ENCODE measurements around the gene ASPN.
A peak's percentile ranks its signal among the peaks of the same experiment; 100 is the strongest.
"Not testable (repeated sequence)": the region's sequence is repeated elsewhere in the genome, so short reads cannot be mapped to it uniquely, and the experiment has no call there.

ASPN gene

DNA sequence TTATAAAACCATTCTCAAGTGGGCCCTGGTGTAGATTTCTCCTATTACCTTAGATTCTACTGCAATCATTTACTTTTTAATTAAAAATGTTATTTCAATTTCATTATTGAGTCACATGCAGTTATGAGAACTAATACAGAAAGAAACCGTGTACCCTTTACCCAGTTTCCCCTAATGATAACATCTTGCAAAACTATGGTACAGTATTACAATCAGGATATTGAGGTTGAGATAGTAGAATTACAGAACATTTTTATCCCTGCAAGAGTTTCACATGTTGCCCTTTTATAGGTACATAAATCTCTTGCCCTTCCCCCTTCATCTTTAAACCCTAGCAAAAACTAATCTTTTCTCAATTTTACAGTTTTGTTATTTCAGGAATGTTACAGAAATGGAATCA is 47.0 kb downstream of the ASPN start:
- H3K9me3 ChIP-seq: no peaks in the 10 kb centered on the region
- in situ Hi-C loops (cut with MboI; ENCODE audit: low sequenced_read_pairs): no loop called here
- H3K27me3 ChIP-seq (ENCODE audit: low read depth): no peaks in the 10 kb centered on the region
- H3K4me1 ChIP-seq: no peaks in the 10 kb centered on the region
- no peak overlapping the region for H3K4me3 ChIP-seq
- H3K36me3 ChIP-seq (replicated peaks): no peaks in the 10 kb centered on the region
- no peak for DNase-seq (ENCODE audit: low spot score in 2 of 2)

DNA sequence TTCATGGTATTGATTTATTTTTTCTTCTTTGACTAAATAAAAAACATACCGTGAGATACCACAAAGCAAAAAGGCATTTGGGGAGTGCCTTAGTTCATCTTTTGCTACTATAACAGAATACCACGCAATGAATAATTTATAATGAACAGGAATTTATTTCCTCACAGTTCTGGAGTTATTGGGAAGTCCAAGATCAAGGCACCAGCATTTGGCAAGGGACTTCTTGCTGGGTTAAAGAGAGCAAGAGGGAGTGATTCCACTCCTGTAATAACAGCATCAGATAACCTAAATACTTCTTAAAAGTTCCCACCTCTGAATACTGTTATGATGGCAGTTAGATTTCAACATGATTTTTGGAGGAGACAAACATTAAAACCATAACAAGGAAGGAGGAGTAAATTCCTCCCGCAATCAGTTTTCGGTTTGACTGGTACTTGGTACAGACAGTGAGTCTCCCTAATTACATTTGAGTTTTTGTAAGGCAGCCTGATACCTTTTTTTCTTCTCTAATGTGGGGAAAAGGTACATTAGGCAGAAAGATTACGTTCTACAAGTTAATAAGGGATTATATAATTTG is 49.2 kb downstream of the ASPN start:
- H3K4me1 ChIP-seq: no peaks in the 10 kb centered on the region
- no peaks in the 10 kb centered on the region for H3K36me3 ChIP-seq (replicated peaks)
- no peak overlapping the region for H3K4me3 ChIP-seq
- H3K9me3 ChIP-seq: no peaks in the 10 kb centered on the region
- in situ Hi-C loops (cut with MboI; ENCODE audit: low sequenced_read_pairs): no loop called here
- no peaks in the 10 kb centered on the region for H3K27me3 ChIP-seq (ENCODE audit: low read depth)
- no peak for DNase-seq (ENCODE audit: low spot score in 2 of 2)

DNA sequence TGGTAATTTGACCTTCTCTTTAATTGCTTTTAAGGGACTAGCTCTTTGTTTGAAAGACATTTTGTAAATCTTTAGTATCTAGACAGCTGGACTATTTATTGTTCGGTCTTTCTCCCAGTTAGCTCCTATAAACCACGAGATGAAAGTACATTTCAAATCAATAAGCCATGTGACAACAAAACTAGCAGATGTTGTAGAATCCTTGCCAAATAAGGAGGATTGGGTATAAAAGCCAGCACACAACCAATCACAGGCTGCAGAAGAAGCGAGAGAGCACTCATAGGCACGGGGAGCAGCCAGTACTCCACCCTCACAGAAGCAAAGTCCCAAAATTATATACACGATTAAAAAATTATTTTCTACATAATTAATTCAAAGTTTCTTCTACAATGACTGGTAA is 50.0 kb downstream of the ASPN start:
- no peaks in the 10 kb centered on the region for H3K36me3 ChIP-seq (replicated peaks)
- H3K27me3 ChIP-seq (ENCODE audit: low read depth): no peaks in the 10 kb centered on the region
- no peak for DNase-seq (ENCODE audit: low spot score in 2 of 2)
- H3K4me1 ChIP-seq: no peaks in the 10 kb centered on the region
- H3K4me3 ChIP-seq: no peak overlapping the region
- in situ Hi-C loops (cut with MboI; ENCODE audit: low sequenced_read_pairs): no loop called here
- no peaks in the 10 kb centered on the region for H3K9me3 ChIP-seq

- no peak overlapping the region for H3K4me3 ChIP-seq
- no peaks in the 10 kb centered on the region for H3K36me3 ChIP-seq (replicated peaks)
- H3K9me3 ChIP-seq: no peaks in the 10 kb centered on the region
- H3K4me1 ChIP-seq: peaks cover 9% of the 10 kb centered on the region
- H3K27me3 ChIP-seq (ENCODE audit: low read depth): no peaks in the 10 kb centered on the region
- in situ Hi-C loops (cut with MboI; ENCODE audit: low sequenced_read_pairs): no loop called here
- DNase-seq (ENCODE audit: low spot score in 2 of 2): no peak
Observed at GRCh38 chr9:92429836-92430235, 52.5 kb downstream of the ASPN start.

GRCh38 chr9:92426501-92427145 is 55.7 kb downstream of the ASPN start:
- H3K27me3 ChIP-seq (ENCODE audit: low read depth): no peaks in the 10 kb centered on the region
- H3K4me1 ChIP-seq: peaks cover 11% of the 10 kb centered on the region
- in situ Hi-C loops (cut with MboI; ENCODE audit: low sequenced_read_pairs): no loop called here
- DNase-seq (ENCODE audit: low spot score in 2 of 2): no peak
- no peak overlapping the region for H3K4me3 ChIP-seq
- no peaks in the 10 kb centered on the region for H3K9me3 ChIP-seq
- H3K36me3 ChIP-seq (replicated peaks): no peaks in the 10 kb centered on the region

DNA sequence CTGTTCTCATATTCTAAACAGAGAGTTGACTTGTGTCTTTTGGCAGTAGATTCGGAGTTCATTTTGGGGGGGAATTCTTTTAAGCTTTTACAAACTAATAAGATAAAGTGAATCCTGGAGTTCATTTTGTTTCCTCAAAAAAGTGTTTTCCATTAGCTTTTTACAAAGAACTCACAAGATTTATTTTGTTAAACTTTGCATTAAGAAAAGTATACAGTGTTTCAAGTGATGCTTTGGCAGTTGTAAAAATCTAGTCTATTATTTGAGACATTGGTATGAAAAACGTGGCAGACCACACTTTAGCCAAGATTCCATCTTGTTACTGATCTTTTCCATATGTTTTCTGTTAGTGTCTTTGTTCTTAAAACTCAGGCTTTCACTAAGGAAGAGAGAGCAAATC is 56.8 kb downstream of the ASPN start:
- DNase-seq (ENCODE audit: low spot score in 2 of 2): no peak
- Histone ChIP-seq H3K27me3 (ENCODE audit: low read depth) (no peaks in the 10 kb centered on the region), H3K4me1 (peaks cover 11% of the 10 kb centered on the region), H3K36me3 (replicated peaks) (no peaks in the 10 kb centered on the region), H3K9me3 (no peaks in the 10 kb centered on the region), H3K4me3 (no peak overlapping the region)
- in situ Hi-C loops (cut with MboI; ENCODE audit: low sequenced_read_pairs): no loop called here

- no peak within 1 kb of the TSS for H3K4me3 ChIP-seq
- in situ Hi-C loops (cut with MboI; ENCODE audit: low sequenced_read_pairs): no loop called here
- DNase-seq (ENCODE audit: low spot score in 2 of 2): no peak
- H3K27me3 ChIP-seq (ENCODE audit: low read depth): no peaks in the 10 kb centered on the region
- H3K36me3 ChIP-seq (replicated peaks): no peaks in the 10 kb centered on the region
- peaks cover 11% of the 10 kb centered on the region for H3K4me1 ChIP-seq
- H3K9me3 ChIP-seq: no peaks in the 10 kb centered on the region
Observed at GRCh38 chr9:92424340-92424739, 58.0 kb downstream of the ASPN start, which contains the start of gene OMD. TSS of gene OMD (minus strand) at chr9:92424471. CDS start at chr9:92417558, 6,913 bp downstream.

GRCh38 chr9:92423612-92424011 is 58.7 kb downstream of the ASPN start:
- peaks cover 11% of the 10 kb centered on the region for H3K4me1 ChIP-seq
- no peaks in the 10 kb centered on the region for H3K36me3 ChIP-seq (replicated peaks)
- no peak overlapping the region for H3K4me3 ChIP-seq
- H3K9me3 ChIP-seq: no peaks in the 10 kb centered on the region
- no peaks in the 10 kb centered on the region for H3K27me3 ChIP-seq (ENCODE audit: low read depth)
- in situ Hi-C loops (cut with MboI; ENCODE audit: low sequenced_read_pairs): no loop called here
- peak in 1 of 2 experiments; percentile 31 for DNase-seq (ENCODE audit: low spot score in 2 of 2)

GRCh38 chr9:92422611-92423338 is 59.5 kb downstream of the ASPN start:
- no peak overlapping the region for H3K4me3 ChIP-seq
- H3K9me3 ChIP-seq: no peaks in the 10 kb centered on the region
- peaks cover 11% of the 10 kb centered on the region for H3K4me1 ChIP-seq
- DNase-seq (ENCODE audit: low spot score in 2 of 2): no peak
- no peaks in the 10 kb centered on the region for H3K36me3 ChIP-seq (replicated peaks)
- in situ Hi-C loops (cut with MboI; ENCODE audit: low sequenced_read_pairs): no loop called here
- no peaks in the 10 kb centered on the region for H3K27me3 ChIP-seq (ENCODE audit: low read depth)

GRCh38 chr9:92414566-92414965 is 67.7 kb downstream of the ASPN start:
- Histone ChIP-seq H3K9me3 (no peaks in the 10 kb centered on the region), H3K36me3 (replicated peaks) (no peaks in the 10 kb centered on the region), H3K4me1 (peaks cover 11% of the 10 kb centered on the region), H3K4me3 (no peak overlapping the region), H3K27me3 (ENCODE audit: low read depth) (no peaks in the 10 kb centered on the region)
- in situ Hi-C loops (cut with MboI; ENCODE audit: low sequenced_read_pairs): no loop called here
- no peak for DNase-seq (ENCODE audit: low spot score in 2 of 2)

DNA sequence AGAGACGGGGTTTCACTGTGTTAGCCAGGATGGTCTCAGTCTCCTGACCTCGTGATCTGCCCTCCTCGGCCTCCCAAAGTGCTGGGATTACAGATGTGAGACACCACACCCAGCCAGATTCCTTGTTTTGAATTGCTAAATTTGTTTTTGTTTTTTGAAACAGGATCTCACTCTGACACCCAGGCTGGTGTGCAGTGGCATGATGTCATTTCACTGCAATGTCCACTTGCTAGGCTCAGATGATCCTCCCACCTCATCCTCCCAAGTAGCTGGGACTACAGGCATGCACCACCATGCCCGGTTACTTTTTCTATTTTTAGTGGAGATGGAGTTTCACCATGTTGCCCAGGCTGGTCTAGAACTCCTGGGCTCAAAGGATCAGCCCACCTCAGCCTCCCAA is 71.1 kb downstream of the ASPN start:
- in situ Hi-C loops (cut with MboI; ENCODE audit: low sequenced_read_pairs); H3K36me3 ChIP-seq (replicated peaks); H3K4me3 ChIP-seq; DNase-seq (ENCODE audit: low spot score in 2 of 2); H3K9me3 ChIP-seq; H3K27me3 ChIP-seq (ENCODE audit: low read depth): not testable (repeated sequence)
- peaks cover 11% of the 10 kb centered on the region for H3K4me1 ChIP-seq

DNA sequence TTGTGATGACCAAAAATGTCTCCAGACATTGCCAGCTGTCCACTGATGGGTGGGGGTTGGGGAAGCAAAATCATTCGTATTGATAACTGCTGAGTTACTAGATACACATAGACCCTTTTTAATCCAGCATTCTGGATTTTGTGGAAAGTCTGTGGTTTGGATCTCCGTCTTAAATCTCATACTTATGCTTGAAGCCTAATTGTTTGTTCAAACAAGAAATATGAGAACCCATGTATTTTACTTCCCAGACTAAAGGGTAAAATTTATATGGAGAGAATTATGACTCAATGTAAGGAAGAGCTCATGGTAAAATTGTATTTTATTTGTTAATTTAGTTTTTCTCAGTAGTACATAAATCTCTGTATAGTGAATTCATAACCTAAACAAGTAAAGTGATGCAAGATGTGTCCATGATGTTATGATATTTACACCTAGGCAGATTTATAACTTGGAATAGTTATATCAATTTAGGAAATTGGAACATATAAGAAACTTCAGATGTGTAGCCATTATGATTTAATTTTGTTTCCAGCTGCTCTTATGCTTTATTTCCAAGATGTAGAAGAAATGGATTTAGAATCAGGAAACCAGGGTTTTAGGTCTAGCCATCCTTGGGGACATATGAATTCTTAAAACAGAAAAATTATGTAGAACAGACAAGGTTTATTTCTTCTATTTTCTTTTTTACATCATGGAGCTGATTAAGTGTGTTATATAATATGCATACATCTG is 73.4 kb downstream of the ASPN start:
- no peaks in the 10 kb centered on the region for H3K36me3 ChIP-seq (replicated peaks)
- no peaks in the 10 kb centered on the region for H3K27me3 ChIP-seq (ENCODE audit: low read depth)
- no peak for DNase-seq (ENCODE audit: low spot score in 2 of 2)
- in situ Hi-C loops (cut with MboI; ENCODE audit: low sequenced_read_pairs): no loop called here
- peaks cover 4% of the 10 kb centered on the region for H3K4me1 ChIP-seq
- no peak overlapping the region for H3K4me3 ChIP-seq
- no peaks in the 10 kb centered on the region for H3K9me3 ChIP-seq

GRCh38 chr9:92407818-92408217 is 74.5 kb downstream of the ASPN start:
- no peaks in the 10 kb centered on the region for H3K27me3 ChIP-seq (ENCODE audit: low read depth)
- no peak for DNase-seq (ENCODE audit: low spot score in 2 of 2)
- in situ Hi-C loops (cut with MboI; ENCODE audit: low sequenced_read_pairs): no loop called here
- no peak overlapping the region for H3K4me3 ChIP-seq
- H3K9me3 ChIP-seq: no peaks in the 10 kb centered on the region
- H3K4me1 ChIP-seq: no peaks in the 10 kb centered on the region; the same call in 1 of the 2 replicates
- no peaks in the 10 kb centered on the region for H3K36me3 ChIP-seq (replicated peaks)

GRCh38 chr9:92406477-92406876 is 75.8 kb downstream of the ASPN start:
- no peaks in the 10 kb centered on the region for H3K9me3 ChIP-seq
- no peak overlapping the region for H3K4me3 ChIP-seq
- in situ Hi-C loops (cut with MboI; ENCODE audit: low sequenced_read_pairs): no loop called here
- DNase-seq (ENCODE audit: low spot score in 2 of 2): no peak
- H3K27me3 ChIP-seq (ENCODE audit: low read depth): no peaks in the 10 kb centered on the region
- no peaks in the 10 kb centered on the region for H3K36me3 ChIP-seq (replicated peaks)
- H3K4me1 ChIP-seq: no peaks in the 10 kb centered on the region; the same call in 1 of the 2 replicates
